GM12892 (cell line): Measurements from ENCODE around the gene UGT2B10.

Source experiments
- DNase-seq: peaks from one replicate; pipeline ENCODE4 v3.0.0; 2011; ENCODE audit not compliant: insufficient read length
- FAIRE-seq: peaks from 2 replicates; lab custom pipeline; 2011; peaks lifted over from hg19 to GRCh38; lab: Jason Lieb, UNC
- POLR2A ChIP-seq: IDR thresholded peaks from 2 replicates; pipeline ENCODE4 v1.6.1; 2011; ENCODE audit warnings: low read depth, low read length, control low read depth
- POLR2AphosphoS5 ChIP-seq: IDR thresholded peaks from 2 replicates; pipeline ENCODE4 v1.6.1; 2011; ENCODE audit warnings: low read depth, low read length, control low read depth
- TAF1 ChIP-seq: IDR thresholded peaks from 2 replicates; pipeline ENCODE4 v1.6.1; 2011; ENCODE audit warnings: low read depth, mild to moderate bottlenecking, control low read depth, low read length, borderline replicate concordance

Gene UGT2B10

GRCh38 chr4:68831642-68832041 is 15.8 kb downstream of the UGT2B10 start:
- DNase-seq (no peak), FAIRE-seq (no peak)
- TF ChIP-seq POLR2AphosphoS5 (no peak), POLR2A (no peak), TAF1 (no peak)

GRCh38 chr4:68850293-68850692 is 34.5 kb downstream of the UGT2B10 start:
- DNase-seq (no peak), FAIRE-seq (no peak)
- TF ChIP-seq POLR2A (no peak), TAF1 (no peak), POLR2AphosphoS5 (no peak)

- FAIRE-seq (no peak), DNase-seq (no peak)
- no peak for TF ChIP-seq POLR2AphosphoS5
- no peak for TF ChIP-seq POLR2A
- no peak for TF ChIP-seq TAF1
These were observed 40.0 kb downstream of the UGT2B10 start for GRCh38 chr4:68855771-68856170.

- TF ChIP-seq TAF1 (no peak), POLR2AphosphoS5 (no peak), POLR2A (no peak)
- no peak for DNase-seq
- FAIRE-seq = no peak
These were observed 42.2 kb downstream of the UGT2B10 start for GRCh38 chr4:68858039-68858438.

GRCh38 chr4:68859655-68860054 is 43.9 kb downstream of the UGT2B10 start:
- FAIRE-seq (no peak), DNase-seq (no peak)
- TF ChIP-seq TAF1 (no peak), POLR2AphosphoS5 (no peak), POLR2A (no peak)

- DNase-seq (no peak), FAIRE-seq (no peak)
- TF ChIP-seq POLR2A = no peak
- no peak for TF ChIP-seq TAF1
- TF ChIP-seq POLR2AphosphoS5 = no peak
These were observed 45.3 kb downstream of the UGT2B10 start for GRCh38 chr4:68861057-68861456.

- TF ChIP-seq TAF1 (no peak), POLR2A (no peak), POLR2AphosphoS5 (no peak)
- FAIRE-seq (no peak), DNase-seq (no peak)
These were observed 48.8 kb downstream of the UGT2B10 start for GRCh38 chr4:68864438-68865187.

GRCh38 chr4:68865188-68865638 is 49.4 kb downstream of the UGT2B10 start:
- DNase-seq = no peak
- FAIRE-seq = no peak
- no peak for TF ChIP-seq POLR2A
- no peak for TF ChIP-seq POLR2AphosphoS5
- no peak for TF ChIP-seq TAF1

- DNase-seq = no peak
- FAIRE-seq = no peak
These were observed 50.0 kb downstream of the UGT2B10 start for GRCh38 chr4:68865760-68866159.

GRCh38 chr4:68869274-68869773 is 53.5 kb downstream of the UGT2B10 start:
- TF ChIP-seq TAF1 = no peak
- TF ChIP-seq POLR2AphosphoS5 = no peak
- TF ChIP-seq POLR2A = no peak
- FAIRE-seq = no peak
- DNase-seq = no peak

More at GRCh38 chr4:68865760-68866159, 50.0 kb downstream of the UGT2B10 start:
- TF ChIP-seq POLR2A (no peak), POLR2AphosphoS5 (no peak)

GRCh38 chr4:68871809-68872642 is 56.2 kb downstream of the UGT2B10 start:
- no peak for FAIRE-seq
- DNase-seq = no peak
- TF ChIP-seq TAF1 (no peak), POLR2AphosphoS5 (no peak), POLR2A (no peak)
